Measurements from ENCODE around the gene GALT. TPM values are rescaled to one million over a fixed set of nuclear protein-coding genes. Genes with fewer than 3 reads are reported as not detected.

GALT gene
- total RNA-seq, 1 donor from 2014 or later = 52.5 TPM

DNA sequence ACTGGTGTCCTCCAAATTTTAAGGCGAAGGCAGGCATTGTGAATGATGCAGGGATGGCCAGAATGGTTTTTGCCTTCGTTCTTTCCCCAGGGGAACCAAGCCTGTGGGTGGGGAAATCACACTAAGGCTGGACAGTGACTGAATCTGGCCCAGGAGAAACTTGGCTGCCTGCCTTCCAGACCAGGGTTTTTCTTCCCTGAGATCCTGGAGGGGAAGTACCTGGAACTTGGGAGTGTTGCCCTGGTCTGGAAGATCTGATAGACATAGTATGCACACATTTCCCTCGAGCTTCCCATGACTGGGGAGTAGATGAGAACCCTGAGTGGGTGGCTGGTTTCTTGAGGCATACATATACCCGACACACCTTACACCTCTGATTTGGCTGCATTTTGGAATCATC, 4.8 kb downstream of the GALT start:
- Histone ChIP-seq H3K4me3 (peak overlapping the region; percentile 37 to 45), H3K4me1 (peaks cover 71% of the 10 kb centered on the region), H3K9me3 (no peaks in the 10 kb centered on the region), H3K27me3 (no peaks in the 10 kb centered on the region), H3K27ac (peak overlapping the region; percentile 87), H3K36me3 (peaks cover 0 to 15% of the 10 kb centered on the region in 2 donors)
- TF ChIP-seq POLR2AphosphoS5 (IDR thresholded peaks at IDR 0.05; ENCODE audit: insufficient read depth in 1 of 2, low read depth in 1 of 2) (no peak), POLR2A (IDR thresholded peaks at IDR 0.05) (no peak), CTCF (IDR thresholded peaks at IDR 0.05) (no peak)
- intact Hi-C loops (cut with DNase I) = no loop called here
- no peak for DNase-seq (ENCODE audit: extremely low spot score in 2 of 2)

DNA sequence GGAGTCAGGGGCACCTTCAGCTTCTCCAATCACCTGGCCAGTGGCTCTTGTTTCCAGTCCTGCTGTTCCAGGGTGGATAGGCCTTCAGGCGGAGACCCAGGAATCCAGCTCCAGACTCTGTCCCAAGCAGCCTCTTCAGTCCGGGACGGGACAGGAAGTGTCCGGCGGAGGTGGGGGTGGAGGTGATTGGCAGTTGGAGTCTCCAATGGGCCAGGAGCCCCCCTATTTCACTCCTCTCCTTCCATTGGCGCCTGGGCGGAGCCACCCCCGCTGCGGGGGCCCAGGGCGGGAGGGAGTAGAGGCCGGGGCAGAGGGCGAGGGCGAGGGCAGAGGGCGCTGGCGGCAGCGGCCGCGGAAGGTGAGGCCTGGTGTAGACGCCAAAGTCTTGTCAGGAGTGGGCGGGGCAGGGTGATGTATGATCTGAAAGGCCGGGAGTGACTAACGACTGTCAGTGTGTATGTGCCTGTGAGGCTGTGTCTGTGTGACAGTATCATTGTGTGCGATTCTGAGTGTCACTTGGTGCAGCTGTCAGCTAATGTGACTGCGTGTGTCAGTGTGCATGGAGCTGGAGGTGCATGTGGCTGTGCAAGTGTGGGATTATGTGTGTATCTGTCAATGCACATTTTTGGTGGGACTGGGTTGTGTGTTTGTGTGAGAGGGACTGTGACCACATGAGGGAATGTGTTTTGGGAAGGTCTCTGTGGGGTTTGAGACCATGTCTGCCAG, 5.6 kb downstream of the GALT start, which contains the start of gene IL11RA:
IL11RA (plus strand) TSS at position 310 of the 726 bp plus-strand sequence. CDS start 3,033 bp downstream, outside the sequence.
- TF ChIP-seq POLR2A (IDR thresholded peaks at IDR 0.05) = no peak
- TF ChIP-seq CTCF (IDR thresholded peaks at IDR 0.05) = no peak
- peak; percentile 47 to 88 for TF ChIP-seq POLR2AphosphoS5 (IDR thresholded peaks at IDR 0.05; ENCODE audit: insufficient read depth in 1 of 2, low read depth in 1 of 2)
- H3K4me1 ChIP-seq = peaks cover 73% of the 10 kb centered on the region
- DNase-seq (ENCODE audit: extremely low spot score in 2 of 2) = no peak
- peak within 1 kb of the TSS; percentile 37 to 45 for H3K4me3 ChIP-seq
- intact Hi-C loops (cut with DNase I) = no loop called here
- no peaks in the 10 kb centered on the region for H3K9me3 ChIP-seq
- no peaks in the 10 kb centered on the region for H3K27me3 ChIP-seq
- H3K36me3 ChIP-seq = peaks cover 0 to 15% of the 10 kb centered on the region in 2 donors
- H3K27ac ChIP-seq = peak within 1 kb of the TSS; percentile 87

- intact Hi-C loops (cut with DNase I) = no loop called here
- H3K36me3 ChIP-seq = peaks cover 0 to 15% of the 10 kb centered on the region in 2 donors
- TF ChIP-seq POLR2A (IDR thresholded peaks at IDR 0.05) (no peak), CTCF (IDR thresholded peaks at IDR 0.05) (no peak), POLR2AphosphoS5 (IDR thresholded peaks at IDR 0.05; ENCODE audit: insufficient read depth in 1 of 2, low read depth in 1 of 2) (no peak)
- H3K27ac ChIP-seq = peak overlapping the region; percentile 87
- peak overlapping the region; percentile 37 to 45 for H3K4me3 ChIP-seq
- DNase-seq (ENCODE audit: extremely low spot score in 2 of 2) = no peak
- no peaks in the 10 kb centered on the region for H3K27me3 ChIP-seq
- peaks cover 67% of the 10 kb centered on the region for H3K4me1 ChIP-seq
- H3K9me3 ChIP-seq = no peaks in the 10 kb centered on the region
Measured at GRCh38 chr9:34652602-34653000, 6.1 kb downstream of the GALT start.

DNA sequence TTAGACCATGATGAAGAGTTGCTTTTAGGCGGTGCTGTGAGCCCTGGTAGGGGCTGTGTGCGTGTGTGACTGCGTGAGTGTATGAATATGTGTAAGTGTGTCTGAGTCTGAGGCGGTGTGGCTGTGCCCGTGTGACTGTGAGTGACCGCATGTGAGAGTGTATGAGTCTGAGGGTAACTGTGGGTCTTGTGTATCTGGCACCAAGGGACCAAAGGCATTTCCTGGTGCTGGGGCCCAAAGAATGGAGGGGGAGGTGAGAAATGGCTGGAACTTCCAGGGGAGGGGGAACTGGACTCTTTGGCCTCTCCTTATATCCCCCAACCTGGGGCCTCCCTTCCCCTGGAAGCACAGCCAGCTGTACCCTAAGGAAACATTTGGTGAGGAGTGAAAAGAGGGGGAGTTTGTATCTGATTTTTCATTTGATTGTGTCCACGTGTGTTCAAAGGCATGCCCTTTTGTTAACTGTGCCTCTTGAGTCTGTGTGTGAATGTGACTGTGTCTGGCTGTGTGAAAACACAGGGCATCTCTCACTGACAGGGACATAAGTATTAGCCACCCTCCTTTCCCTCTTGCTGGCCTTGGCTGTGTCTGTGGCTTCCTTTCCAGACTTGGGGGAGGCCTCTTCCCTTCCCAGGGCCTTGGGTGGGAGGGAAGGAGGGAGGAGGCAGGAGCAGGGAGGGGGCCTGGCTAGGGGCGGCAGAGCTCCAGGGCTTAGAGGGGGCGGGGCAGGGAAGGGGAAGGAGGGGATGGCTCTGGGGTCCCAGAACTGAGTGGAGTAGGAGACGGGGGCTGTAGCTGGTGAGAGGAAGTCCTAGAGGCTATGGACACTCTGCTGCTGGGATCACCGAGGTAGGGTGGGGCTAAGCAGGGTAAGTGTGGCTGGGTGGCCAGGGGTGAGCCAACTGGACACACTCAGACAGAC, 6.9 kb downstream of the GALT start:
- Histone ChIP-seq H3K36me3 (peaks cover 0 to 14% of the 10 kb centered on the region in 2 donors), H3K27ac (peak overlapping the region; percentile 87), H3K4me3 (peak overlapping the region; percentile 37 to 45), H3K9me3 (no peaks in the 10 kb centered on the region), H3K27me3 (no peaks in the 10 kb centered on the region), H3K4me1 (peaks cover 59% of the 10 kb centered on the region)
- TF ChIP-seq POLR2A (IDR thresholded peaks at IDR 0.05) = no peak
- DNase-seq (ENCODE audit: extremely low spot score in 2 of 2) = no peak
- intact Hi-C loops (cut with DNase I) = no loop called here

GRCh38 chr9:34654323-34655051, 8.0 kb downstream of the GALT start:
- H3K9me3 ChIP-seq = no peaks in the 10 kb centered on the region
- H3K27ac ChIP-seq = peak overlapping the region; percentile 87
- intact Hi-C loops (cut with DNase I) = no loop called here
- no peaks in the 10 kb centered on the region for H3K27me3 ChIP-seq
- peak overlapping the region; percentile 13 to 17 for H3K4me3 ChIP-seq
- H3K36me3 ChIP-seq = peaks cover 0 to 4% of the 10 kb centered on the region in 2 donors
- DNase-seq (ENCODE audit: extremely low spot score in 2 of 2) = no peak
- H3K4me1 ChIP-seq = peaks cover 59% of the 10 kb centered on the region
- TF ChIP-seq POLR2AphosphoS5 (IDR thresholded peaks at IDR 0.05; ENCODE audit: insufficient read depth in 1 of 2, low read depth in 1 of 2) (peak in 1 of 2 donors; percentile 78), POLR2A (IDR thresholded peaks at IDR 0.05) (no peak)

All from vagina (tissue), 2 donors.